Neural cell (in vitro differentiated cells): Measurements from ENCODE around the gene RANBP9.

Experiments
- CTCF ChIP-seq: fragments of 450-650 bp; IDR thresholded peaks from 2 replicates; pipeline ENCODE4 v1.5.1; 2014; ENCODE audit warnings: antibody characterized with exemption, mild to moderate bottlenecking, moderate library complexity; ENCODE audit not compliant: poor library complexity, severe bottlenecking
- EP300 ChIP-seq: fragments of 450-650 bp; conservative IDR thresholded peaks from 2 replicates; pipeline ENCODE4 v1.6.1; 2014; ENCODE audit warnings: antibody characterized with exemption, mild to moderate bottlenecking, moderate library complexity; ENCODE audit not compliant: poor library complexity, severe bottlenecking
- EZH2 ChIP-seq: fragments of 200-600, 300-800 bp; shearing (Covaris generic), sonication (generic); IDR thresholded peaks from 2 replicates; pipeline ENCODE4 v1.6.1; 2014; ENCODE audit warnings: antibody characterized with exemption, low read length, borderline replicate concordance, mild to moderate bottlenecking; ENCODE audit not compliant: insufficient read depth, poor library complexity, severe bottlenecking
- TAF1 ChIP-seq: IDR thresholded peaks from 2 replicates; pipeline ENCODE4 v1.6.1; 2012; ENCODE audit warnings: low read depth

GRCh38 chr6:13735031-13735430, 23.4 kb upstream of the RANBP9 start:
- TF ChIP-seq EP300, result no peak
- no peak for TF ChIP-seq CTCF
- TF ChIP-seq TAF1, result no peak
- no peak for TF ChIP-seq EZH2
